Activated naive CD8-positive, alpha-beta T cell treated with anti-CD3 and anti-CD28 coated beads for 36 hours (primary cell): ENCODE measurements around the gene RAMACL. TPM values are rescaled to one million over a fixed set of nuclear protein-coding genes. Genes with fewer than 3 reads are reported as not detected.

ENCODE experiments used
- total RNA-seq, 2 experiments: library from RNA; stranded (reverse); gene quantifications; one replicate each; pipeline ENCODE4 v1.2.3, GENCODE V29; 2021

Gene RAMACL
- total RNA-seq, 2 experiments from 2014 or later: 0.21 to 0.22 TPM

Other genes with a start within 250 kb of the RAMACL start
- 10 to 100 TPM; 46.3 to 47.5 TPM for gene SFT2D1, start 244.1 kb downstream of the RAMACL start, total RNA-seq
- 10 to 100 TPM; 22.2 to 25.2 TPM for gene MPC1, start 203.7 kb downstream of the RAMACL start, total RNA-seq
- gene RPS6KA2, start 40.6 kb upstream of the RAMACL start, total RNA-seq: 1 to 10 TPM; 3.8 to 4.2 TPM